ENCODE data around the gene SLC40A1. TPM values are rescaled to one million over a fixed set of nuclear protein-coding genes. Genes with fewer than 3 reads are reported as not detected.

The SLC40A1 gene
- total RNA-seq, 2 experiments from 2014 or later = not detected

GRCh38 chr2:189517847-189518535, 62.6 kb downstream of the SLC40A1 start:
- Histone ChIP-seq H3K9me3 (ENCODE audit: low read length) (no peaks in the 10 kb centered on the region), H3K79me2 (ENCODE audit: insufficient read depth, low read depth, low read length) (no peaks in the 10 kb centered on the region), H3K27ac (ENCODE audit: low read depth, low read length, poor library complexity, severe bottlenecking) (no peak overlapping the region), H3K36me3 (ENCODE audit: insufficient read depth, low read length) (no peaks in the 10 kb centered on the region), H2AFZ (ENCODE audit: low read length) (no peak overlapping the region), H3K4me2 (ENCODE audit: low read length) (no peak overlapping the region), H3K4me3 (ENCODE audit: low read depth, low read length, poor library complexity, severe bottlenecking) (no peak overlapping the region), H3K4me1 (ENCODE audit: insufficient read depth, low read length, poor library complexity, severe bottlenecking) (no peaks in the 10 kb centered on the region), H4K20me1 (ENCODE audit: insufficient read depth, low read length) (no peaks in the 10 kb centered on the region), H3K9me2 (ENCODE audit: insufficient read depth, low read length) (no peaks in the 10 kb centered on the region; the same call in 1 of the 2 replicates)
- ChIA-PET CTCF (ENCODE audit: unreplicated experiment) (no interaction called here), POLR2A (no interaction called here)
- no TSS peak for BruUV-seq (replicated peaks)
- no peak for DNase-seq (ENCODE audit: low spot score)
- intact Hi-C loops (cut with micrococcal nuclease; ENCODE audit: unreplicated experiment) = no loop called here
- TF ChIP-seq CTCF (conservative IDR thresholded peaks at IDR 0.05; ENCODE audit: low read length) (no peak), EZH2phosphoT487 (IDR thresholded peaks at IDR 0.05; ENCODE audit: borderline replicate concordance, low read depth, low read length) (no peak)

GRCh38 chr2:189516546-189516945, 64.0 kb downstream of the SLC40A1 start:
- intact Hi-C loops (cut with micrococcal nuclease; ENCODE audit: unreplicated experiment) = no loop called here
- Histone ChIP-seq H3K27ac (ENCODE audit: low read depth, low read length, poor library complexity, severe bottlenecking) (no peak overlapping the region), H3K4me2 (ENCODE audit: low read length) (no peak overlapping the region), H3K79me2 (ENCODE audit: insufficient read depth, low read depth, low read length) (no peaks in the 10 kb centered on the region), H3K9me3 (ENCODE audit: low read length) (no peaks in the 10 kb centered on the region), H4K20me1 (ENCODE audit: insufficient read depth, low read length) (no peaks in the 10 kb centered on the region), H2AFZ (ENCODE audit: low read length) (no peak overlapping the region), H3K9me2 (ENCODE audit: insufficient read depth, low read length) (no peaks in the 10 kb centered on the region; the same call in 1 of the 2 replicates), H3K4me1 (ENCODE audit: insufficient read depth, low read length, poor library complexity, severe bottlenecking) (no peaks in the 10 kb centered on the region), H3K4me3 (ENCODE audit: low read depth, low read length, poor library complexity, severe bottlenecking) (no peak overlapping the region), H3K36me3 (ENCODE audit: insufficient read depth, low read length) (no peaks in the 10 kb centered on the region)
- CTCF ChIA-PET (ENCODE audit: unreplicated experiment) = interaction anchor here (0.5 kb wide), 1 partner anchor 352 kb away, joined by 3 read pairs; no protein-coding TSS in a partner anchor
- no TSS peak for BruUV-seq (replicated peaks)
- no peak for DNase-seq (ENCODE audit: low spot score)
- TF ChIP-seq CTCF (conservative IDR thresholded peaks at IDR 0.05; ENCODE audit: low read length) (no peak), EZH2phosphoT487 (IDR thresholded peaks at IDR 0.05; ENCODE audit: borderline replicate concordance, low read depth, low read length) (no peak)
- POLR2A ChIA-PET = interaction anchor here (0.7 kb wide), 1 partner anchor 97 kb away, joined by 3 read pairs; no protein-coding TSS in a partner anchor

GRCh38 chr2:189515264-189515663, 65.3 kb downstream of the SLC40A1 start:
- POLR2A ChIA-PET = no interaction called here

More at GRCh38 chr2:189515264-189515663, 65.3 kb downstream of the SLC40A1 start:
- H3K4me3 ChIP-seq (ENCODE audit: low read depth, low read length, poor library complexity, severe bottlenecking) = no peak overlapping the region
- H3K27ac ChIP-seq (ENCODE audit: low read depth, low read length, poor library complexity, severe bottlenecking) = no peak overlapping the region
- no TSS peak for BruUV-seq (replicated peaks)
- no peaks in the 10 kb centered on the region for H3K36me3 ChIP-seq (ENCODE audit: insufficient read depth, low read length)
- H3K79me2 ChIP-seq (ENCODE audit: insufficient read depth, low read depth, low read length) = no peaks in the 10 kb centered on the region
- CTCF ChIA-PET (ENCODE audit: unreplicated experiment) = no interaction called here
- TF ChIP-seq CTCF (conservative IDR thresholded peaks at IDR 0.05; ENCODE audit: low read length) (no peak), EZH2phosphoT487 (IDR thresholded peaks at IDR 0.05; ENCODE audit: borderline replicate concordance, low read depth, low read length) (no peak)
- H3K9me2 ChIP-seq (ENCODE audit: insufficient read depth, low read length) = no peaks in the 10 kb centered on the region; the same call in 1 of the 2 replicates
- intact Hi-C loops (cut with micrococcal nuclease; ENCODE audit: unreplicated experiment) = no loop called here
- H3K9me3 ChIP-seq (ENCODE audit: low read length) = no peaks in the 10 kb centered on the region
- no peak overlapping the region for H2AFZ ChIP-seq (ENCODE audit: low read length)
- no peak overlapping the region for H3K4me2 ChIP-seq (ENCODE audit: low read length)
- no peaks in the 10 kb centered on the region for H4K20me1 ChIP-seq (ENCODE audit: insufficient read depth, low read length)
- DNase-seq (ENCODE audit: low spot score) = no peak
- H3K4me1 ChIP-seq (ENCODE audit: insufficient read depth, low read length, poor library complexity, severe bottlenecking) = no peaks in the 10 kb centered on the region
